Bronchial epithelial cell (primary cell): Measurements from ENCODE around the gene ANGPT4. TPM values are rescaled to one million over a fixed set of nuclear protein-coding genes. Genes with fewer than 3 reads are reported as not detected.

ENCODE experiments used
- DNase-seq: peaks from one replicate; pipeline ENCODE4 v3.0.0-alpha.2; 2010; ENCODE audit warnings: low read depth
- FAIRE-seq: peaks from 2 replicates; lab custom pipeline; 2011; peaks lifted over from hg19 to GRCh38; lab: Jason Lieb, UNC
- H3K27me3 ChIP-seq: 2 replicates; pipeline ENCODE4 v1.5.1; 2011; ENCODE audit warnings: low read length; ENCODE audit not compliant: control insufficient read depth, insufficient read depth
- H3K36me3 ChIP-seq: 2 replicates; pipeline ENCODE4 v1.5.1; 2011; ENCODE audit warnings: low read length; ENCODE audit not compliant: control insufficient read depth, insufficient read depth
- H3K4me3 ChIP-seq: 2 replicates; pipeline ENCODE4 v1.5.1; 2011; ENCODE audit warnings: mild to moderate bottlenecking, low read depth, low read length, control low read depth
- CTCF ChIP-seq: IDR thresholded peaks from 2 replicates; pipeline ENCODE4 v1.5.1; 2011; ENCODE audit warnings: mild to moderate bottlenecking, moderate library complexity, low read length, control low read depth, inconsistent platforms; ENCODE audit not compliant: insufficient read depth, severe bottlenecking
- total RNA-seq: library from RNA; depleted of rRNA; stranded (reverse); fragments of >200 nt; gene quantifications from 2 replicates; pipeline ENCODE4 v1.2.1, GENCODE V29; 2014

Gene ANGPT4
- total RNA-seq, 1 donor from 2014 or later = not detected

GRCh38 chr20:845941-846893 lies 69.9 kb downstream of the ANGPT4 start:
- Histone ChIP-seq H3K36me3 (peaks cover 17% of the 10 kb centered on the region), H3K27me3 (no peaks in the 10 kb centered on the region), H3K4me3 (no peak overlapping the region)
- FAIRE-seq = no peak
- no peak for TF ChIP-seq CTCF
- DNase-seq = no peak

GRCh38 chr20:845226-845868 lies 70.8 kb downstream of the ANGPT4 start:
- Histone ChIP-seq H3K27me3 (no peaks in the 10 kb centered on the region), H3K36me3 (peaks cover 17% of the 10 kb centered on the region), H3K4me3 (no peak overlapping the region)
- DNase-seq (no peak), FAIRE-seq (no peak)
- TF ChIP-seq CTCF = no peak

GRCh38 chr20:844473-845225 lies 71.5 kb downstream of the ANGPT4 start:
- Histone ChIP-seq H3K4me3 (peak overlapping the region; percentile 6), H3K27me3 (no peaks in the 10 kb centered on the region), H3K36me3 (peaks cover 17% of the 10 kb centered on the region)
- TF ChIP-seq CTCF = no peak
- peak; percentile 85 for DNase-seq
- FAIRE-seq = no peak

GRCh38 chr20:843912-844311 lies 72.2 kb downstream of the ANGPT4 start:
- Histone ChIP-seq H3K27me3 (no peaks in the 10 kb centered on the region), H3K4me3 (no peak overlapping the region), H3K36me3 (peaks cover 17% of the 10 kb centered on the region)
- DNase-seq (peak; percentile 64), FAIRE-seq (no peak)
- no peak for TF ChIP-seq CTCF

- DNase-seq = no peak
- no peak for TF ChIP-seq CTCF
- H3K4me3 ChIP-seq = peak overlapping the region; percentile 50
- no peaks in the 10 kb centered on the region for H3K27me3 ChIP-seq
- H3K36me3 ChIP-seq = peaks cover 14% of the 10 kb centered on the region
- no peak for FAIRE-seq
These were observed 73.6 kb downstream of the ANGPT4 start for GRCh38 chr20:842547-842940.
